Measurements from ENCODE around the gene ZW10.

ZW10 gene

GRCh38 chr11:113697756-113698407, 75.6 kb downstream of the ZW10 start:
- DNase-seq, result no peak

- no peak for DNase-seq
Measured at GRCh38 chr11:113697111-113697510, 76.4 kb downstream of the ZW10 start.

GRCh38 chr11:113695207-113695606, 78.3 kb downstream of the ZW10 start:
- DNase-seq, result no peak

- DNase-seq, result no peak
Measured at GRCh38 chr11:113694390-113694789, 79.1 kb downstream of the ZW10 start.

GRCh38 chr11:113693030-113693429, 80.5 kb downstream of the ZW10 start:
- no peak for DNase-seq

- DNase-seq, result no peak
Measured at GRCh38 chr11:113690619-113691569, 82.6 kb downstream of the ZW10 start.

- DNase-seq, result no peak
Measured at GRCh38 chr11:113689768-113690618, 83.5 kb downstream of the ZW10 start.

GRCh38 chr11:113685654-113686359, 87.7 kb downstream of the ZW10 start:
- no peak for DNase-seq

- no peak for DNase-seq
Measured at GRCh38 chr11:113684496-113684895, 89.0 kb downstream of the ZW10 start.

GRCh38 chr11:113683481-113684046, 89.9 kb downstream of the ZW10 start:
- DNase-seq, result no peak
